GM18873 (cell line): ENCODE measurements around the gene AK2.
A peak's percentile ranks its signal among the peaks of the same experiment; 100 is the strongest.
"Not testable (repeated sequence)": the region's sequence is repeated elsewhere in the genome, so short reads cannot be mapped to it uniquely, and the experiment has no call there.

Experiments used
- ATAC-seq: cut with Tn5 transposase; IDR thresholded peaks from one replicate; pipeline ENCODE4 v1.9.1; 2021; ENCODE audit warnings: mild to moderate bottlenecking, moderate library complexity, moderate number of reproducible peaks; ENCODE audit not compliant: unreplicated experiment, low FRiP score

Gene AK2

DNA sequence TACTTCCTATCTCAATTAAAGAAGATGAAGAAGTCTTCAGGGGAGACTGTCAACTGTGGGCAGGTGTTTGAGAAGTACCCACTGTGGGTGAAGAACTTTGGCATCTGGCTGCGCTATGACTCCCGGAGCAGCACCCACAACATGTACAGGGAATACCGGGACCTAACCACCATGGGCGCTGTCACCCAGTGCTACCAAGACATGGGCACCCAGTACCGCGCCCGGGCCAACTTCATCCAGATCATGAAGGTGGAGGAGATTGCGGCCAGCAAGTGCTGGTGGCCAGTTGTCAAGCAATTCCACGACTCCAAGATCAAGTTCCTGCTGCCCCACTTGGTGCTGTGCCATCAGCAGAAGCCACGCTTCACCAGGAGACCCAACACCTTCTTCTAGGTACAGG, 56.6 kb downstream of the AK2 start:
- ATAC-seq: no peak

GRCh38 chr1:32978854-32979253, 57.8 kb downstream of the AK2 start:
- no peak for ATAC-seq

GRCh38 chr1:32977546-32978087, 59.1 kb downstream of the AK2 start:
- ATAC-seq: no peak

DNA sequence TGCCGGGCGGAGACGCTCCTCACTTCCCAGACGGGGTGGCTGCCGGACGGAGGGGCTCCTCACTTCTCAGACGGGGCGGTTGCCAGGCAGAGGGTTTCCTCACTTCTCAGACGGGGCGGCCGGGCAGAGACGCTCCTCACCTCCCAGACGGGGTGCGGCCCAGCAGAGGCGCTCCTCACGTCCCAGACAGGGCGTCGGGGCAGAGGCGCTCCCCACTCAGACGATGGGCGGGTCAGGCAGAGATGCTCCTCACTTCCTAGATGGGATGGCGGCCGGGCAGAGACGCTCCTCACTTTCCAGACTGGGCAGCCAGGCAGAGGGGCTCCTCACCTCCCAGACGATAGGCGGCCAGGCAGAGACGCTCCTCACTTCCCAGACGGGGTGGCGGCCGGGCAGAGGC, 61.6 kb downstream of the AK2 start:
- not testable (repeated sequence) for ATAC-seq

DNA sequence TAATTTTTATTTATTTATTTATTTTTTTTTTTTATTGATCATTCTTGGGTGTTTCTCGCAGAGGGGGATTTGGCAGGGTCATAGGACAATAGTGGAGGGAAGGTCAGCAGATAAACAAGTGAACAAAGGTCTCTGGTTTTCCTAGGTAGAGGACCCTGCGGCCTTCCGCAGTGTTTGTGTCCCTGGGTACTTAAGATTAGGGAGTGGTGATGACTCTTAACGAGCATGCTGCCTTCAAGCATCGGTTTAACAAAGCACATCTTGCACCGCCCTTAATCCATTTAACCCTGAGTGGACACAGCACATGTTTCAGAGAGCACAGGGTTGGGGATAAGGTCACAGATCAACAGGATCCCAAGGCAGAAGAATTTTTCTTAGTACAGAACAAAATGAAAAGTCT, 63.2 kb downstream of the AK2 start:
- not testable (repeated sequence) for ATAC-seq

DNA sequence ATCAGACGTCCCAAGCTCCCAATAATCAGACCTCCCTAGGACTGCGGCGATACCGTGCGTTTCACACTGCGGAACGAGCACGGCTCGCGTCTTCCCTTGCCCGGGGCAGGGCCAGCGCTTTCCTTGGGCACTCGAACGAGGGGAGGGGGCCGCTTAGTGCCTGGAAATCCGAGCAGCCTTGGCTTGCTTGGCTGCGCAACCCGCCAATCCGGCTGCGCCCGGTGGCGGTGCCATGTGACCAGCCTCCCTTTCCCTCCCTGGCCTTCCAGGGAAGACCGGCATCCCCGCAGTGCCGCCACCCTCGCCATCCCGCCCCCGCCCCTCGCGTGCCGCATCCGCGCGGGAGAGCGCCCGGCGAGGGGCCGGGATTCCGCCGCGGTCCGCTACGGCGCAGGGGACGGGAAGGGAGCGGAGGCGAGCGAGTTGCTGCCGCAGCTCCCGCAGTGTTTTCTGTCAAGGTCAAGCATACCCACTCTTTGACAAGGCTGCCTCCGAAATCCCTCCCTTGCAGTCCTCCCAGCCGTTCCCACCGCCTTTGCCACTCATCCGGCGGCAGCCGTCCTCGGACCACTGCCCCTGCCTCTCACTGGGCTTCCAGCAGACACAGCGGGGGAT, 63.8 kb downstream of the AK2 start:
- ATAC-seq: no peak

DNA sequence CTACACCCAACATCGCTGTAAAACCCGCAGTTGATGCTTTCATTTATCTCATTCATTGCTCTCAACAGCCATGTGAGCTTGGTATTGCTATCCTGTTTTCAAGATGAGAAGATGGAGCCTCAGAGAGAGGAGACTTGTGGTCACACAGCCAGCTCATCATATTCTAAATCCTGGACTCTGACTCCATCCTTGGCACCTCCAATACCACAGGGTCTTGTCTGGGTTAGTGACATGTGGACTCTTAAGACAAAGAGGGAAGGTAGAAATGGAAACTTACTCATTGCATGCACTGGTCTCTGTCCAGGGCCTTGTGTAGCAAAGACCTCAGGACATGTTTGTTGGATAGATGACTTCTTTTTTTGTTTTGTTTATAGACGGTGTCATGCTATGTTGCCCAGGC, 65.1 kb downstream of the AK2 start:
- ATAC-seq: no peak

DNA sequence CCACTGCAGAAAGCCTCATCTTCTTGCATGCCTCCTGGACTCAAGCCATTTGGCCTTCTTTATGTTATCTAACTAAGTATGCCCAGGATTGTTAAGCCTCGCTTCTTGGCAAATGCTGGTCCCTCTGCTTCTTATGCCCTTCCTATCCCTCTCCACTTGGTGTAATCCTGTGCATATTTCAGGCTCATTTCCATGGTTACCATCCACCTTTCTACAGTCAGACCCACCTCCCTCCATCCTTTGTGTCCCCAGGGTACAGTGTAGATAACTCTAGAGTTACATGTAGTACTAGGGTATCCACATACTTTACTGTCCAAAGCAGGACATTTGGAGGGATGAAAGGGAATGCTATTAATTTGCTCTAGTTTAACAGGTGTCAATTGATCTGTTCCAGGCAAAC, 65.5 kb downstream of the AK2 start:
- ATAC-seq: no peak

- no peak for ATAC-seq
Measured at GRCh38 chr1:32969566-32969965, 67.1 kb downstream of the AK2 start.

DNA sequence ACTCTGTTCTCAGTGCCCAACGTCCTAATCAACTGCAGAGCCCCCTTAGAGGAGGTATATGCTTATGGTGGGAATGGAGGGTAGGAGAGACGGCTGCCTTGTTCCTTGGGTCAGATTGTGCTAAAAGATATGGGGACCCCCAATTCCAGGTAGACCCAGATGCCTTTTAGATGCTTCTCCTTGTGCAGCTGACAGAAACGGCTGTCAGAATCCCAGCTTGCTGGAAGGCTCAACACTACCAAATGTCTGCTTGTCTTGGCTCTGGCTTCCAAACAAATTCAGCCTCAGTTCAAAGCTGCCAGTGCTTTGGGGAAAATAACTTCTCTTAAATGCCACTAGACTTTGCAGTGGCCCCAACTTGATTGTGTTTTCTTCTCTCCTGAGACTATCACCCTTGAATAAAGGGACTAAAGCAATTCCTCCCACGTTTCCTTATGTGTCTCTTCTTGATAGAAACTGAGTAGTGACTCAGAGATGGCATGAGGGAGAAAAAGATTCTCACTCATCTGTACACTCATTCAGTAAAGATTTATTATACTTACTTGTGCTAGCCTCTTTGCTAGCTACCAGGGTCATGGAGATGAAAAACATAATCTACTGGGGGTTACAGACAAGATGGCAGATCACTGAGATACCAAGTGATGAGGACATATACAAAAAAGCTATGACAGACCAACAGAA, 68.7 kb downstream of the AK2 start:
- no peak for ATAC-seq

DNA sequence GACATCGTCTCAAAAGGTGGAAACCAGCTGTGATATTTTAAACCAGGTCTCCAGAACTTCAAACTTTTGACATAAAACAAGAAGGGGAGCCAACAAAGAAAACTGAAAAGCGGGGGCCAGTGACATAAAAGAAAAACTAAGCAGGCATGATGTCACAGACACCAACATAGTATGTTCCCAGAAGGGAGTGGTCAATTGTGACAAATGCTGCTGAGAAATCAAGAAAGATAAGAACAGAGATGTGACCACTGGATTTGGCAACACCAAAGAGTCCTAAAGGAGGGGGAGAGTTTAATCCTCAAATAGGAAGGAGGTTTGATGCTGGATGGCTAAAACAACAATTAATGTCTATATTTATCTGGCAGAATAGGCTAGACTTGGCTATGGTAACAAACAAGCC, 69.8 kb downstream of the AK2 start:
- ATAC-seq: no peak

DNA sequence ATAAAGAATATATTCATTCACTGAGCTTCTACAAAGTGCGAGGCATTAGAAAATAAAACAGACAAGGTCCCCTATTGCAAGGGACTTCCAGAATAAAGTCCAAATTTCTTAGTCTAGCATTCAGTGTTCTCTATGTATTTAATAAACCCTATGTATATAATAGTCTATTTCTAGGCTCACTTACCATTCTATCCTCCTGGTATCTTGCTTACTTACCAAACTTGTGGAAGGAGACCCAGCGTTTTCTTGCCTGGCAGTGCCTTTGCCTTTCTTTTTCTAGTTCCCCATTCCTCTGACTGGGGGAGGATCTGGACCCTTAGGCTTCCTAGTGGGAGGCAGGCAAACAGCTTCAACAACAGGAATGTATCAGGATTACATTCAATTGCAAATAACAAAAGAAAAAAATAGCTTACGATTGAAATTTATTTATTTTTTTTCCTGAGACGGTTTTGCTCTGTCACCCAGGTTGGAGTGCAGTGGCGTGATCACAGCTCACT, 71.4 kb downstream of the AK2 start:
- ATAC-seq: no peak

DNA sequence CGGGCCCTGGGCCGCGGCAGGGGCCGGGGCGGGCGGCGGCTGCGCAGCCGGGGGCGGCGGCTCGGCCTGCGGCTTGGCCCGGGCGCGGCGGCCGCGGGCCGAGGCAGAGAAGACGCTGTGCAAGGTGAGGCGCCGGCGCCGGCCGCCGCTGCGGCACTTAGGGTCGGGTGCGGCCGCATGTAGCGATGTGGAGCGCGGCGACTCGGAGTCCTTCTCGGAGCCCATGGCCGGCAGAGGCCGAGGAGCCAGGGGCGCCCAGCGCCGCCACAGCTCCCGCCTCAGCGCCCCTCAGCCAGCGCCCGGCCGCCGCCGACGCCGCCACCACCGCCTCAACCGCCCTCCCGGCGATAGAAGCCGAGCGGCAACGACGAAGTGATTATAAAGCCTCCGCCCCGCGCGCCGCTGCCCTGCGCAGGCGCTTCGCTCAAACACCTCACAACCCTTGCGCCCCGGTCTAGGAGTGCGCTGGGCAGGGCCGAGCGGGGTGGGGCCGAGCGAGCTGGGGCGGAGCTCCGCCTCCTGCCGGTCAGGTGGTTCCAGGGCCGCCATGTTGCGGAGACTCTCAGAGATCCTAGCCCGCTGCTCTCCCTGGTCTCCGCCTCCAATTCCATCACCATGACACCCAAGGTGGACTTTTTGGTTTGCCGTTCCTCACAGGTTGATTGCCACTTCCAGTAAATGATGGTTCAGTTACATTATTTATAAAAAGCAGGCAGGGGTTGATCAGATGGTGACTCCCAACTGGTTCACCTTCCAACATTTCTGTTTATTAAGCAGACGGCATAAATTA, 72.0 kb downstream of the AK2 start, which contains the start of gene RNF19B:
Gene RNF19B, minus strand, starts transcription at position 349 of the 790 bp plus-strand sequence. Its CDS starts 124 bp downstream, at position 225.
- peak; percentile 56 for ATAC-seq

DNA sequence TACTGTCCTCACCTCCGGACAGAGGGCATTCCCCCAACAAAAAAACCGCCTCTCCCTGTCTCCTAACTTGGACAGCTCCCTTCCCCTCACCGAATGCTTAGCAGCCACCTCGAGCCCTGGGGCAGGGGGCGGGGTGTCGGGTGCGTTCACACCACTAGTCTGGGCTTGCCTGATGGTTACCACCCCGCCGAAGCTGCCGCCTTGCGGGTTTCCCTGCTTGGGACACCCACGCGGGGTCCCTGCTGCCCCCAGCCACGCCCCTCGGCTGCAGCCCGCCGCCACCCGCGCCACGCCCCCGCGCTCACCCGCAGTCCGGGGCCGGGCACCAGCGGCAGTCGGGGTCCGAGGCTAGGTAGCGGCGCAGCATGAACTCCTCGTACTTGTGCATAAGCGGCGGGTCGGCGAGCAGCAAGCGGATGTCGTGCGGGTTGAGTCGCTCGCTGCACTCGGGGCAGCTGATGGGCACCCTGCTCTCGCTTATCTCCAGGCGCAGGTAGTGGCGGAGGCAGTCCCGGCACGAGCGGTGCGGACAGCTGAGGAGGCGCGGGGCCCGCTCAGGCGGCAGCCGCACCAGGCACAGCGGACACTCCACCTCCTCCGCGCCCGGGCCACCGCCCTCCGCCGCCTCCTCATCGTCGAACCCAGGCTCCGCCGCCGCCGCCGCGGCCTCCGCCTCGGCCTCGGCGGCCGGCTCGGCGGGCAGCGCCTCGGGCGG, 72.8 kb downstream of the AK2 start:
- no peak for ATAC-seq

DNA sequence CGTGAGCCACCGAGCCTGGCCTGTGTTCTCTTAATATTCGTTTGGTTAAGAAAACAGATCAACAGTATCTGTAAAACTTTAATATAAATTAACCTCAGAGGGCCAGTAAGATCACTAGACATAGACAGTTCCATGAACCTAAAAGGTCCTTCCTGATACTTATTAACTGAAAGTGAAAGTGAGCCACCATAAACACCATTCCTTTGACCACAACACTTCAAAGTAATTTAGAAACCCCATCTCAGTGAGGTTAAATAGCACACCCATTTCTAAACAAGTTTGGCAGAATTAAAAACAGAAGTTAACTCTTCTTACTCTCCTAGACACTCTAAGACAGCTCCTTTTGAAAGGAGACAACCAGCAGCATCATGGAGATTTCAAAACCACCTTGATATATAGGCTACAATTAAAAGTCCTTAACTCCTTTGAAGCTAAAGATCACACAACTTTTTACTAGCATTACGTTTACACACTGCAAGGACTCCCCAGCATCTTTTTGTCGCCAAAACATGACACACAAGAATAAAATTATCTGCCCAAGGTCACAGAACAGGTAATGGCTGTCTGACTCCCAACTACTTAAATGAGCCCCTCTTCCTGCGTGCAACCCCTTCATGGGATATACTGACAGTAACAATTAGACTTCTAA, 74.3 kb downstream of the AK2 start:
- no peak for ATAC-seq

GRCh38 chr1:32960819-32961355, 75.8 kb downstream of the AK2 start:
- no peak for ATAC-seq

DNA sequence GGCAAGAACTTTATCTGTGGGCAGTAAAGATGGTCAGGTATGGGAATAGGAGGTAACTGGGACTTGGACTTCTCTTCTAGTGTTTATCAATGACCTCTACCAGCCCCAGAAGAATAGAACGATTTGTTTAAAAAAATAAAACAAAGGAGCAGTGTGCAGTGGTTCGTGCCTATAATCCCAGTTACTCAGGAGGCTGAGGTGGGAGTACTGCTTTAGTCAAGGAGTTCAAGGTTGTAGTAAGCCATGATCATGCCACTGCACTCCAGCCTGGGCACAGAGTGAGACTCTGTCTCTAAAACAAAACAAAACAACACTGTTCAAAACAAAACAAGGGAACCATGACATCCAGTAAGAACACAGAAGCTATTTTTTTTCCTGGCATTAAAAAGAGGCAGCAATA, 76.3 kb downstream of the AK2 start:
- ATAC-seq: no peak

GRCh38 chr1:32958827-32959226, 77.9 kb downstream of the AK2 start:
- no peak for ATAC-seq
